ENCODE measurements around the gene FAAP100.
A peak's percentile ranks its signal among the peaks of the same experiment; 100 is the strongest.
"Not testable (repeated sequence)": the region's sequence is repeated elsewhere in the genome, so short reads cannot be mapped to it uniquely, and the experiment has no call there.

FAAP100 gene

DNA sequence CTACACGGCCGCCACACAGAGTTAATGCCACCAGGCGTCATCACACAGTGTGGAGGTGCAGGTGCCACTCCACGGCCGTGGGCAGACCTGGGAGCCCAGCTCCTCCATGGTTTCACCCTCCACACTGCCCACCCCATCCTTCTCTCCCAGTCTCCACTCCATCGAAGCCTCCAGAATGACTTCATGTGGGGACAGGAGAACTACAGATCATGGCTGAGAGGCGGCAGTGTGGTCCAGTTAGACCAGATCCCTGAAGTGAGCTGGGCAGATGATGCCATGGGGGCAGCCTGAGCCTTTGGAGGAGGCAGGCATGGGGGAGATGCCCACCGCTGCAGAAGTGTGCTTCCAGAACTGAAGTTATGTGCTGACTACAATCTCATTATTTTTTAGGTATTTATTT is 38.0 kb upstream of the FAAP100 start:
- TF ChIP-seq, protein P1, sequence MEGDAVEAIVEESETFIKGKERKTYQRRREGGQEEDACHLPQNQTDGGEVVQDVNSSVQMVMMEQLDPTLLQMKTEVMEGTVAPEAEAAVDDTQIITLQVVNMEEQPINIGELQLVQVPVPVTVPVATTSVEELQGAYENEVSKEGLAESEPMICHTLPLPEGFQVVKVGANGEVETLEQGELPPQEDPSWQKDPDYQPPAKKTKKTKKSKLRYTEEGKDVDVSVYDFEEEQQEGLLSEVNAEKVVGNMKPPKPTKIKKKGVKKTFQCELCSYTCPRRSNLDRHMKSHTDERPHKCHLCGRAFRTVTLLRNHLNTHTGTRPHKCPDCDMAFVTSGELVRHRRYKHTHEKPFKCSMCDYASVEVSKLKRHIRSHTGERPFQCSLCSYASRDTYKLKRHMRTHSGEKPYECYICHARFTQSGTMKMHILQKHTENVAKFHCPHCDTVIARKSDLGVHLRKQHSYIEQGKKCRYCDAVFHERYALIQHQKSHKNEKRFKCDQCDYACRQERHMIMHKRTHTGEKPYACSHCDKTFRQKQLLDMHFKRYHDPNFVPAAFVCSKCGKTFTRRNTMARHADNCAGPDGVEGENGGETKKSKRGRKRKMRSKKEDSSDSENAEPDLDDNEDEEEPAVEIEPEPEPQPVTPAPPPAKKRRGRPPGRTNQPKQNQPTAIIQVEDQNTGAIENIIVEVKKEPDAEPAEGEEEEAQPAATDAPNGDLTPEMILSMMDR (IDR thresholded peaks at IDR 0.05) = no peak
- no peak overlapping the region for H3K4me3 Mint-ChIP-seq
- H3K27me3 Mint-ChIP-seq (ENCODE audit: low read depth, poor library complexity) = peaks cover 6% of the 10 kb centered on the region
- no peak for DNase-seq
- H3K9me3 Mint-ChIP-seq = no peaks in the 10 kb centered on the region
- H3K4me1 Mint-ChIP-seq = no peaks in the 10 kb centered on the region
- peaks cover 73% of the 10 kb centered on the region for H3K36me3 Mint-ChIP-seq (ENCODE audit: low read depth)
- no peak overlapping the region for H3K27ac Mint-ChIP-seq

GRCh38 chr17:81589612-81590011 is 37.5 kb upstream of the FAAP100 start:
- H3K9me3 Mint-ChIP-seq = no peaks in the 10 kb centered on the region
- H3K4me3 Mint-ChIP-seq = no peak overlapping the region
- peaks cover 74% of the 10 kb centered on the region for H3K36me3 Mint-ChIP-seq (ENCODE audit: low read depth)
- no peak for DNase-seq
- peaks cover 6% of the 10 kb centered on the region for H3K27me3 Mint-ChIP-seq (ENCODE audit: low read depth, poor library complexity)
- TF ChIP-seq, protein P1 (IDR thresholded peaks at IDR 0.05) = no peak
- peaks cover 3% of the 10 kb centered on the region for H3K4me1 Mint-ChIP-seq
- no peak overlapping the region for H3K27ac Mint-ChIP-seq

DNA sequence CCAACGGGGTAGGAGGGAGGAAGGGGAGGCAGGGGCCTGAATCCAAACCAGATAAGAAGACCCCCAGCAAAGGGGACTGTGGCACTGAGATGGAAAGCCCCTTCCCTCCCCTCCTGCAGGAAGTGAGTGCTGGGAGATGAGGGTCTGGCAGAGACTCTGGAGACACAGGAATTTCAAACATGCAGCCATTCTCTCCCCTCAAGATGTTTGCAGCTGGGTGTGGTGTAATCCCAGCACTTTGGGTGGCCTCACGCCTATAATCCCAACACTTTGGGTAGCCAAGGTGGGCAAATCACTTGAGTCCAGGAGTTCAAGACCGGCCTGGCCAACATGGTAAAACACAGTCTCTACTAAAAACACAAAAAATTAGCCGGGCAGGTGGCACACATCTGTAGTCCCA is 33.9 kb upstream of the FAAP100 start:
- no peak for DNase-seq
- Mint-ChIP-seq H3K9me3 (no peaks in the 10 kb centered on the region), H3K4me1 (peaks cover 36% of the 10 kb centered on the region), H3K27me3 (ENCODE audit: low read depth, poor library complexity) (peaks cover 9% of the 10 kb centered on the region), H3K36me3 (ENCODE audit: low read depth) (peaks cover 69% of the 10 kb centered on the region), H3K27ac (peak overlapping the region; percentile 29), H3K4me3 (no peak overlapping the region)
- TF ChIP-seq, protein P1 (IDR thresholded peaks at IDR 0.05) = no peak

DNA sequence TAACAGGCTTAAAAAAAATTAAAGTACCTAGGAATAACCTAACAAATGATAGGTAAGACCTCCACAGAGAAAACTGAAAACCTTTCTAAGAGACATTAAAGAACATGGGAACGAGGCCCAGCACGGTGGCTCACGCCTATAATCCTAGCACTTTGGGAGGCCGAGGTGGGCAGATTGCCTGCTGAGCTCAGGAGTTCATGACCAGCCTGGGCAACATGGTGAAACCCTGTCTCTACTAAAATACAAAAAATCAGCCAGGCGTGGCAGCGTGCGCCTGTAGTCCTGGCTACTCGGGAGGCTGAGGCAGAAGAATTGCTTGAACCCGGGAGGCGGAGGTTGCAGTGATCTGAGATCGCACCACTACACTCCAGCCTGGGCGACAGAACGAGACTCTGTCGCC is 32.6 kb upstream of the FAAP100 start:
- DNase-seq; H3K4me3 Mint-ChIP-seq; H3K27me3 Mint-ChIP-seq (ENCODE audit: low read depth, poor library complexity); H3K9me3 Mint-ChIP-seq: not testable (repeated sequence)
- Mint-ChIP-seq H3K4me1 (peaks cover 42% of the 10 kb centered on the region), H3K27ac (peak overlapping the region; percentile 90), H3K36me3 (ENCODE audit: low read depth) (peaks cover 69% of the 10 kb centered on the region)

DNA sequence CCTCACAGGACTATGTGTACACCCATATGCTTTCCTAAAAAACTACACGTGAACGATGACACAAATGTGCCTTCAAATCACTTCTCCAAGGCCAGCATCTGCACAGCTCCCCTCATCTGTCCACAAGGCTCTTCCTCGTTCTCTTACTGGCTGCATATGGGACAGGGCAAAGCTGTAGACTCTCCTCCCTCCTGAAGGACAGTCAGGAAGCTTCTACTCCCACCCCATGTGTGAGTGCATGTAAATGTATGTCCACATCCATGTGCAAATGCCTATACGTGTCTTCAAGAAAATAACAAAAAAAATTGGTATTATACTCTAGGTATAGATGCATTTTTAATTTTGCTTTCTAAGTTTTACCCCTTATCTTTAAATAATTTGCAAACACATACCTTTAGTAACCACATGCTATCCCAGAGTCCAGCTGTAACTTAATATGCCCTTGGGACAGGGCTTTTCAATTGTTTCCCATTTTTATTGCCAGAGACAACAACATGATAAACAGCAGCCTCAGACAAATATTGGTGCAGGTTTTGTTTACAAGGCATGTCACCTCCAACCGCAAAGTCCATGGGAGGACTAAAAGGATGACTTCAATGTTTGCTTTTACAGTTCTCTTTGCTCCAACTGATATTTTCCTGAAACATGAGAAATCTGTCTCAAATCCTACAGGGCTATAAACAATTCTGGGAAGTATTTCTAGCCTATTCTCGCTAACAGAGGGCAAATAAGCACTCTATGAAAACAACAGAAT is 31.6 kb upstream of the FAAP100 start:
- H3K4me3 Mint-ChIP-seq = peak overlapping the region; percentile 6
- TF ChIP-seq, protein P1 (IDR thresholded peaks at IDR 0.05) = no peak
- DNase-seq = no peak
- H3K27ac Mint-ChIP-seq = peak overlapping the region; percentile 93
- peaks cover 64% of the 10 kb centered on the region for H3K36me3 Mint-ChIP-seq (ENCODE audit: low read depth)
- no peaks in the 10 kb centered on the region for H3K9me3 Mint-ChIP-seq
- peaks cover 42% of the 10 kb centered on the region for H3K4me1 Mint-ChIP-seq
- peaks cover 9% of the 10 kb centered on the region for H3K27me3 Mint-ChIP-seq (ENCODE audit: low read depth, poor library complexity)

GRCh38 chr17:81582749-81583148 is 30.6 kb upstream of the FAAP100 start:
- Mint-ChIP-seq H3K36me3 (ENCODE audit: low read depth) (peaks cover 64% of the 10 kb centered on the region), H3K27ac (peak overlapping the region; percentile 91), H3K4me3 (no peak overlapping the region), H3K9me3 (no peaks in the 10 kb centered on the region), H3K27me3 (ENCODE audit: low read depth, poor library complexity) (peaks cover 6% of the 10 kb centered on the region), H3K4me1 (peaks cover 50% of the 10 kb centered on the region)
- TF ChIP-seq, protein P1 (IDR thresholded peaks at IDR 0.05) = no peak
- DNase-seq = peak; percentile 14

Data from nephron progenitor cell (in vitro differentiated cells).